SIG-M5 treated with dmso at 0.1 percent for 504 hours (cell line): Measurements from ENCODE around the gene PRSS56.

ENCODE experiments used
- DNase-seq: peaks from one replicate; lab custom pipeline; 2025; ENCODE audit not compliant: unreplicated experiment; lab: John Stamatoyannopoulos, UW

The PRSS56 gene

GRCh38 chr2:232501794-232502390, 18.3 kb upstream of the PRSS56 start:
- no peak for DNase-seq

DNA sequence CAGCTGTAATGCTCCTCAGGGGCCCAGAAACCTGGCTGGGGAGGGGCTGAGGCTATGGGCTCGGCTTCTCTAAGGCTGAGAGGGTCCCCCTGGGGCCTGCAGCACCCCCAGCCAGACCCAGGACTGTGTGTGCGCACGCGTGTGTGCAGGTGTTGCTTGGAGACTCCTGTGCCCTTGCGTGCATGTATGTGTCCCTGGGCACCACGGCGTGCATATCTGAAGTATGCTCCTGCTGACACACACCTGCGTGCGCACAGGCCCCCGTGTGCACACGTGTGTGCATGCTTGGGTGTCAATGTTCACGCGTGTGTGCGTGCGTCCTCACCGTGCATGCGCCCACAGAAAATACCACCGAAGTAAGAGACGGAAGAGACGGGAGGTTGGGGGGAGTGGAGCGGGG, 17.7 kb upstream of the PRSS56 start:
- DNase-seq, result no peak

DNA sequence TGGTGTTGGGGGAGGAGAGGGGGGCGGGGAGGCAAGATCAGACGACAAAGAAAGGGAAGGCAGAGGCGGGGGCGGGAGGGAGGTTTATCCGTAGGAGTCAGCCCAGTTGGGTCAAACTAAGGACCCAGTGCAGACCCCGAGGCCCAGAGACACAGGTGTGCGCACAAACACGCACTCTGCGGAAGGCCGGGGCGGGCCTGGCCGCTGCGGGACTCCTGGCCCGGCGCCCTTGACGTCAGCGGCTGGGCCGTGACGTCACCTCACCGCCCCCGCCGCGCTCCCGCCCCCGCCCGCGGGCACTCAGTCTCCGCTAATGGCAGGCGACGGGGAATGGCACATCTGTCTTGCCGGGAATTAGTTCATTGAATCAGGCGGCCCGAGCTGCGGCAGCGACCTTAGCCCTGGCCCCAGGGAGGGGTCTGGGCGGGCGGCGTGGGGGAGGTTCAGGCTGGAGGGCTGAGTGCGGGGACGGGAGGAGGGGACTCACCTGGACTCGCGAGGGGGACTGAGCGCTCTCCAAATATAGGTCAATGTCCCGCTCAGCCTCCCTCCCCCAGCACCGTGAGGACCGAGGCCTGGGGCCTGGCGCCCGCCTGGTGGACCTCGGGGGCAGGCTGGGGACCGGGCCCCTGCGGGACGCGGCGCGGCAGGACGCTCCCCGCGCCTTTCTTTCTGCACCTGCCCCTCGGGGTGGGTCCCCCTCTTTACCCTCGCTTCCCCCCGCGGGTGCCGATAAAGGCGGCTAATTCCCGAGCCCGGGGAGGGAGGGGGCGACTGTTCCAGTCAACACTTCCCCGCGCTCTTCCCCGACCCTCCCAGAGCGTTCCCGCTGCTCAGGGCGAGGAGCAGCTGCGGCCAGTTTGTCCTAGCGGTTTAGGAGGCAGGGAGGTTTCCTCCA, 17.0 kb upstream of the PRSS56 start:
- no peak for DNase-seq

DNA sequence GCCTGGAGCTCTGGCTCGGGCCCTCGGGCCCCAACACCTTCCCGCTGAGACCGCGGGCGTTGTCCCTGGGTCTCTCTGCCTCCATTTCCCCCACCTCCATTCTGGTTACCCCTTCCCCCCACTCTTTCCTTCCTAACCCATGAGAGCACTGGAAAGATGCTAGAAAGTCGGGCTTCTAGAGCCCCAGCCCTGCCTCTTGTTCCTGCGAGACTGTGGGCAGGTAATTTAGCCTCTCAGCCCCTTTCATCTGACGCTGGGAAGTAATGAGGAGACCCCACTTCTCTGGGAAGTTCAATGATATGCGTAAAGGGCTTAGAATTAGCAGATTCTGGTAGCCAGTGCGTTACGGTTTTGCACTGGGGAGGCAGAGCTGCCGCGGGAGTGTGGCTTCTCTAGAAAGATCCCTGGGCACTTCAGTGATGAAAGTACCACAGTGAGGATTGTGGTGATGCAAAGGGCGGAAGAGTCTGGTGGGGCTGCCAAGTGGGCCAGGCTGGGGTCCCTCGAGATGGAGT, 16.3 kb upstream of the PRSS56 start:
- DNase-seq, result no peak

DNA sequence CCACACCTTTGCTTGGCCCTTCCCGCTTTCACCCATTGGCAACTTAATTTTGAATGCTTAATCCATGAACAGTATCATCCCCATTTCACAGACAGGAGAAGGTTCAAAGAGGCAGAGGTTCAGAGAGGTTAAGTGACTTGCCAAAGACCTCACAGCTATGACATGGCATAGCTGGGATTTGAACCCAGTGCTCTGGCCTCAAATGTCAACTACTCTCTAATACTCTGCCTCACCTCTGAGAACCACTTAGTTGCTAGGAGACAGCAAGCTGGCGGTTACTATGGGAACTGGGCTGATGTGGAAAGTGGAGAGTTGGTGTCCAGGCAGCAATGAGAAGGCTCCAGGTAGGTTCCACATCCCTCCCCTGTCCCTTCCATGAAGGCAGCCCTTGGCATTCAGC, 15.8 kb upstream of the PRSS56 start:
- no peak for DNase-seq

- DNase-seq, result no peak
Observed at GRCh38 chr2:232505856-232506255, 14.3 kb upstream of the PRSS56 start.

- DNase-seq, result no peak
Observed at GRCh38 chr2:232506709-232507108, 13.5 kb upstream of the PRSS56 start.

DNA sequence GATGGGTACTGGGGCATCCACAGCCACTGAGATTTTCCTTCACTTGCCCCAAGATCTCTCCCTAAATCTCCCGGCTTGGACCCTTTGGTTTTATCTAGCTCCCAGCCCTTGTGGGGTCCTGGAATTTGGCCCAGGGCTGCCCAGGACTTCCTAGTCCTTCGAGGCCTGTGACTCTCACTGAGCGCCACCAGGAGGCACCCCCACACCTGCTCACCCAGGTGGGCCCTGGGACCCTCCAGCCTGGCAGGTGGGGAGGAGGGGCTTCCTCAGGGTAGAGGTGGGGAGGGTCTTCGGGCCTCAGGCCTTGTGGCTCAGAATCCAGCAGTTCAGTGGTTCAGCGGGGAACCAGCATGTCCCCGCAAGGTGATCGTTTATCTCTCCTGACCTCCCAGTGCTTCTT, 11.9 kb upstream of the PRSS56 start:
- DNase-seq, result no peak

DNA sequence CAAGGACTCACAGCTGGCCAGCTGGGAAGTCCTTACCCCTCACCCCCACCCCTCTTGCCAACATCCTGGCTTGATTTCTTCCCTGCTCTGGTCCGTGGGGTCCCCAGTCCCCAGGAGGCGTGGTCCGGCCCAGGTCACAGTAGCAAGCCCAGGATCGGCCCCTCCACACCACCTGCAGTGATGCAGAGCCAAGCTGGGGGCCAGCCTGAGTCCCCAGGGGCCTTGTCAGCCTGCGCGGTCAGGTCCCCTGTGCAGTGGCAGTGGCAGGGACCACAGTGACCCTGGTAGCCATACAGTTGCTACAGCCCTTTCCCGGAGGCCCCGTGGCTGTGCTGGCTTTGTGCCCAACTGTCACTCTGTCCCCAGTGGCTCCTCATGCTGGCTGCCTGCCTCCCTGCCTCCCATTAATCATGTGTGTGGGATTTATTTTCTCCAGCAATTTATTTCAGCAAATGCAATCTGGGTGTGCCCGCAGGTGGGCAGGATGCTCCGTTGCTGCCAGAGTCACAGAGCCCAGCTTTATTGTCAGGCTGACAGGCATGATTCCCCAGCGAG, 8.8 kb upstream of the PRSS56 start:
- no peak for DNase-seq

GRCh38 chr2:232512602-232513001, 7.6 kb upstream of the PRSS56 start:
- no peak for DNase-seq

DNA sequence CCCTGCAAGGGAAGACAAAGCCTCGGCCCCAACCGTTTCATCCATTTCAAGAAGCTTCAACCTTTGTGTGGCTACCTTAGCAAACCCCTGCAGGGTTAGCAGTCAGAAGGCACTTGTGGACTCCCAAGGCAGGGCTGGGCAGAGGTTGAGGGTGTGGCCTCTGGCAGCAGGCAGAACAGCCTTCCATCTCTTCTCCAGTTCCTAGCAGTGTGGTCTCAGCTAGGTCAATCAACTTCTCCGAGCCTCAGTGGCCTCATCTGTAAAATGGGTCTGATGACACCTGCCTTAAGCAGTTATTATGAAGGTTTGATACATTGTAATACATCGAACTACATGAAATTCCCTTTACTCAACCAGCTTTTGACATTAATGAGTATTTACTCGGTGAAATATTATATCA, 6.8 kb upstream of the PRSS56 start:
- DNase-seq, result no peak

DNA sequence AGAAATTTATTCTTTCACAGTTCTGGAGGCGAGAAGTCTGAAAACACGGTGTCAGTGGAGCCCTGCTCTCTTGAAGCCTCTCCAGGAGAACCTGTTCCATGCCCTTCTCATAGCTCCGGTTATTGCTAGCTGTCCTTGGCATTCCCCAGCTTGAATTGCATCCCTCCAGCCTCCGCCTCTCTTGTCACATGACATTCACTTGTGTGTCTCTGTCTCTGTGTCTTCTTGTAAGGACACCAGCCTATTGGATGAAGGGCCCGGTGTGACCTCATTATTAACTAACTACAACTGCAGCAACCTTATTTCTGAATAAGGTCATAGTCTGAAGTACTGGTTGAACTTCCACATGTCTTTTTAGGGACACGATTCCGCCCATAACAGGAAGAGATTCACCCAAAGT, 4.5 kb upstream of the PRSS56 start:
- no peak for DNase-seq

GRCh38 chr2:232516551-232516950, 3.6 kb upstream of the PRSS56 start:
- no peak for DNase-seq

- no peak for DNase-seq
Observed at GRCh38 chr2:232518844-232519243, 1.3 kb upstream of the PRSS56 start.

DNA sequence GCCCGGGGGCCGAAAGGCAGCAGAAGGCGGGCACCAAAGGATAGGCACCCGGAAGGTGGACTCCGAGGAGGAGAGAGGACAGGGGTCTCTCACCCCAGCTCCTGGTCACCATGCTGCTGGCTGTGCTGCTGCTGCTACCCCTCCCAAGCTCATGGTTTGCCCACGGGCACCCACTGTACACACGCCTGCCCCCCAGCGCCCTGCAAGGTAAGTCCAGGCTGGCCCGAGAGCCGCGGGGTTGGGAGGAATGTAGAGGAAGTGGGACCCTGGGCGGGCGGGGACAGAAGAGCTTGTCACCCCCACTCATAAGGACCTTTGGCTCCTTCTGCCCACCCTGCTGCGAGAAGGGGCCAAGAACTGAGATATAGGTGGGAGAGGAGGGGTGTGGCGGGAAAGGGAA, 301 bp downstream of the PRSS56 start:
- no peak for DNase-seq

- no peak for DNase-seq
Observed at GRCh38 chr2:232521098-232521497, 910 bp downstream of the PRSS56 start.

DNA sequence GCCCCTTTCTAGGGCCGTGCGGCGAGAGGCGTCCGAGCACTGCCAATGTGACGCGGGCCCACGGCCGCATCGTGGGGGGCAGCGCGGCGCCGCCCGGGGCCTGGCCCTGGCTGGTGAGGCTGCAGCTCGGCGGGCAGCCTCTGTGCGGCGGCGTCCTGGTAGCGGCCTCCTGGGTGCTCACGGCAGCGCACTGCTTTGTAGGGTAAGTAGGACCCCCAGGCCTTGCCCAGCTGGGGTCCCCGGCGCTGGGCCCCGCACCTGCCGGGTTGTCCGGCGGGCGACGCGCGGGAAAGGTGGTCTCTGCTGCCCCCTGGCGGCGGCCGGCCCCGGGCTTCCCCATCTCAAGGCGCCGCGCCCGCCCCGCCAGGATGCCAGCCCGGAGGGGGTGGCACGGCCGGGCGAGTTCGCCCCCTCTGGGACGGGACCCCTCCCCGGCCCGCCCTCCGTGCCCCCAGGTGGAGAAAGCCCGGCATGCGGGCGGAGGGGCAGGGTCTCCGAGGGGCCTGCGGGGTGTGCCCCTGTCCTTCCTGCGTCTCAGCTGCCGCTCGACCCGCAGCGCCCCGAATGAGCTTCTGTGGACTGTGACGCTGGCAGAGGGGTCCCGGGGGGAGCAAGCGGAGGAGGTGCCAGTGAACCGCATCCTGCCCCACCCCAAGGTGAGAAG, 1.9 kb downstream of the PRSS56 start:
- DNase-seq, result no peak

- DNase-seq, result no peak
Observed at GRCh38 chr2:232522623-232523401, 2.6 kb downstream of the PRSS56 start.

GRCh38 chr2:232523402-232523681, 3.2 kb downstream of the PRSS56 start:
- DNase-seq, result no peak

DNA sequence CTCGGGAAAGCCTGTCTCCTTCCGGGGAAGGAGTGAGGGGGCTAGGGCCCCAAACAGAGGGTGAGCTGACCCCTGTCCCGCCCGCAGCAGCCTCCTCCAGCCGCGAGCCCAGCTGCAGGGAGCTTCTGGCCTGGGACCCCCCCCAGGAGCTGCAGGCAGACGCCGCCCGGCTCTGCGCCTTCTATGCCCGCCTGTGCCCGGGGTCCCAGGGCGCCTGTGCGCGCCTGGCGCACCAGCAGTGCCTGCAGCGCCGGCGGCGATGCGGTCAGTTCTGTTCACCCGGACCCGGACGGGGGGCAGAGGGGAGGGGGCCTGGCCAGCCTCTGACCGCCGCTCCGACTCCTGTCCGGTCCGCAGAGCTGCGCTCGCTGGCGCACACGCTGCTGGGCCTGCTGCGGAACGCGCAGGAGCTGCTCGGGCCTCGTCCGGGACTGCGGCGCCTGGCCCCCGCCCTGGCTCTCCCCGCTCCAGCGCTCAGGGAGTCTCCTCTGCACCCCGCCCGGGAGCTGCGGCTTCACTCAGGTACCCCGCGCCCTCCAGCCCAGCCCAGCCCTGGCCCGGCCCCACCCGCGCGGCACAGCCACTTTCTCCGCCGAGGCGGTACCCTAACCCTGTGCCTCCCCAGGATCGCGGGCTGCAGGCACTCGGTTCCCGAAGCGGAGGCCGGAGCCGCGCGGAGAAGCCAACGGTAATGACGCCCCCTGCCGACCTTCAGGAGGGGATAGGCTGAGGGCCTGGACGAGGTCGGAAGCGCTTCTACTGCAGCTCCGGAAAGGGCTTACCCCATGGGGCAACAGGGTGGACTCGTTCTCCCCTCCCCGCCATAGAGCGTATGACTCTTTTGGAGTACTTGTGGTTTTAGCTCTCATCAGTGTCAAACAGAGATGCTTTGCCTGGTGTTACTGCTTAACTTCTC, 3.8 kb downstream of the PRSS56 start:
- peak; percentile 78 for DNase-seq
